RWPE1 (cell line): Measurements from ENCODE around the gene RRP36.
"Not testable (repeated sequence)": the region's sequence is repeated elsewhere in the genome, so short reads cannot be mapped to it uniquely, and the experiment has no call there.

Experiments used
- CTCF ChIA-PET: fragments of 350-600 bp; sonication (Branson Sonifier 250); formaldehyde crosslinking; extraction: SDS; loops from one replicate; lab custom pipeline; 2021; lab: Yijun Ruan, JAX
- POLR2A ChIA-PET: fragments of 400-600 bp; formaldehyde crosslinking; extraction: SDS; loops from one replicate; lab custom pipeline; 2020; ENCODE audit warnings: antibody characterized with exemption; ENCODE audit not compliant: low non-redundant PET; lab: Yijun Ruan, JAX
- DNase-seq: peaks from one replicate; pipeline ENCODE4 v3.0.0; 2012; ENCODE audit warnings: low spot score
- H3K27ac ChIP-seq: fragments of 450-650 bp; 2 replicates; pipeline ENCODE4 v1.5.1; 2017
- CTCF ChIP-seq: fragments of 450-650 bp; conservative IDR thresholded peaks from 2 replicates; pipeline ENCODE4 v1.5.1; 2017; ENCODE audit warnings: low read depth, mild to moderate bottlenecking

The RRP36 gene

DNA sequence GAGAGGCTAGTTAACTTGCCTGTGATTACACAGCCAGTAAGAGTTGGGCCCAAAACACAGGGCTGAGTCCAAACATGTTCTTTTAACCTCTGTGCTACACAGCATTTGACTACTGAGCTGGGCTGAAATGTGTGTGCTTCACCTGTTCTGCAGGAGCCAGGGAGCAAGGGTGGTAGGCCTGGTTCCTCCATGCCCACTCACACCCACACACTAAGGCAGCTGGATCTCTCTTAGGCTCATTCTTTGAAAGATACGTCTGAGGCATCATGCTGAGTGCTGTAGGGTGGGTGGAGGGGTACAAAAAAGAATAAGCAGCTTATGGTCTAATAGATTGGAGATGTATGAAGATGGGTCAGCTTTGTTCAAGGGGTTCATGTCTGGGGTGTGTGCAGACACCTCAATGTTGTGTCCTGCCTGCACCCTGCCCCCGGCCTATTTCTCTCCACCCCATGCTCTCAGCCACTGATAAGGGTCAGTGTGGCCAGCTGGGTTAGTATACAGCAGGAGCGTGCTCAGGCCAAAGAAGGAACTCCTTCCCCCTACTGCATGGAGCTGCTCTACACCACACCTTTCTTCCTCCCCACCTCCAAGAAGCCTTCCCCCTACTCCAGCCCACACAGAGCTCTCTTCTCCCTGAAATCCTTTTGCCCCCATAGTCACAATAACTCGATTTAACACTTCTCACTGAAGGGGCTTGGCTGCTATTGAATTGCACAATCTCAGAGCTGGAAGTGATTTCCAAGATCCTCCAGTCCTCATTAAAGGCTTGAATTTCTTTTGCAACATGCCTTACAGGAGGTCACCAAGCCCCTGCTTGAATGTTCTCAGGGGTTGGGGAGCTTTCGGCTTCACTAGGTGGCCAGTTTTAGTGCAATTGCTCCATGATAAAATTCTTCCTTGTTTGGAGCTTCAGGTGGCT, 33.6 kb upstream of the RRP36 start:
- H3K27ac ChIP-seq = peak overlapping the region; percentile 12
- TF ChIP-seq CTCF = no peak
- no peak for DNase-seq
- ChIA-PET CTCF (interaction anchor here (0.9 kb wide), 1 partner anchor 9 kb away, joined by 3 read pairs; the partner anchor contains the start of gene PEX6), POLR2A (no interaction called here)

- ChIA-PET POLR2A (no interaction called here), CTCF (no interaction called here)
- DNase-seq = no peak
- H3K27ac ChIP-seq = peak overlapping the region; percentile 15; the same call in 1 of the 2 replicates
- TF ChIP-seq CTCF = no peak
Observed at GRCh38 chr6:42988486-42989020, 32.9 kb upstream of the RRP36 start.

DNA sequence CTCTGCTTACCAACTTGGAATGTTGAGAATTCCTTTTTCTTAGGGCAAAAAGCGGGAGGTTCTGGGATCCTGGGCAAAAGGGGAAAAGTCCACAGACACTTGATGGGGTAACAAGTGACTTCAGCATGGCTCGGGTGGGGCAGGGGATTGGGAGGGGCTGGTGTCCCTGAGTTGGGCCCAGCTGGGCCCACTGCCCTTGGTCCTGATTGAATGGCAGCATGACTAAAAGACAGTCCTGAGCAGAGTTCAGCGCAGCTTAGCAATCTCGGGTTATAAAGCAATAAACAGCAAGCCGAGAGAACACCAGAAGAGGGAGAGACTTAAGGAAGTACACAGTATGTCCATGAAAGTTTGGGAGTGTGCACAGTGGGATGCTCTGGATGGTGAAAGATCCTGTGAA, 31.5 kb upstream of the RRP36 start:
- POLR2A ChIA-PET = interaction anchor here (0.5 kb wide), 1 partner anchor 13 kb away, joined by 3 read pairs; no protein-coding TSS in a partner anchor
- DNase-seq = no peak
- no peak overlapping the region for H3K27ac ChIP-seq
- CTCF ChIA-PET = no interaction called here
- no peak for TF ChIP-seq CTCF

- ChIA-PET POLR2A (no interaction called here), CTCF (no interaction called here)
- no peak overlapping the region for H3K27ac ChIP-seq
- TF ChIP-seq CTCF = no peak
- no peak for DNase-seq
Observed at GRCh38 chr6:42993445-42993844, 28.0 kb upstream of the RRP36 start.

DNA sequence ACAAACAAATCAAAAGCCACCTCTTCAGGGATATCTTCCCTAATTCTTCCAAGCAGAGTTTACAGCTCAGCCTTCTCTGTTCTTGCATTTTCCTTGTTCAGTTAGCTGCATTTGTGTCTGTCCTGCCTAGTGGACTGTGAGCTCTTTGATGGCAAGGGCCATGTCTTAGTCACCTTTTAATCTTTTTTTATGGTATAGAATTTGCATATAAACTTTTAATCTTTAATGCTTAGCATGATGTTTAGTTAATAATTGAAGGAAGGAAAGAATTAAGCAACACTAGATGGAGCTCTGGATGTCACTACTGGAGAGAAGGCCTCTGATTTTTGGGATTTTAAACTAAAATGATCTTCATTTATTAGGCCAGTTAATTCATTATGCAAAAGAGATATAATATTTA, 24.9 kb upstream of the RRP36 start:
- peak overlapping the region; percentile 23; the same call in 1 of the 2 replicates for H3K27ac ChIP-seq
- DNase-seq = no peak
- POLR2A ChIA-PET = interaction anchor here (1.1 to 1.3 kb wide), 2 partner anchors 12 to 67 kb away, joined by 4 read pairs; partner anchors contain the start of genes CNPY3 and PPP2R5D
- CTCF ChIA-PET = no interaction called here
- no peak for TF ChIP-seq CTCF

DNA sequence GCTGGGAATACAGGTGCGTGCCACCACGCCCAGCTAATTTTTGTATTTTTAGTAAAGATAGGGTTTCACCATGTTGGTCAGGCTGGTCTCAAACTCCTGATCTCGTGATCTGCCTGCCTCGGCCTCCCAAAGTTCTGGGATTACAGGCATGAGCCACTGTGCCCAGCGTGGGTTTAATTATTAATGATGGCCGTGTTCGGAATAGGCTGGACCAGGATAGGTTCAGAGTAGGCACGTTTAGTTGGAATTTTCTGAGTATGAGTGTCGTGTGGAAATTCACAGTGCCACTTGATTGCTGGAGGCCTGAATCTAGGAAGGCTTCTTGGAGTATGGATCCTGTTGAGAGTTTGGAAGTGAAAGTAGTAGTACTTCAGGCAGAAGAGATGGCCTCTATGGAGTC, 23.2 kb upstream of the RRP36 start:
- DNase-seq, POLR2A ChIA-PET, CTCF ChIA-PET, H3K27ac ChIP-seq: not testable (repeated sequence)

- no peak for DNase-seq
- no peak overlapping the region for H3K27ac ChIP-seq
- TF ChIP-seq CTCF = no peak
- ChIA-PET POLR2A (no interaction called here), CTCF (interaction anchor here (0.6 kb wide), 1 partner anchor 9 kb away, joined by 4 read pairs; no protein-coding TSS in a partner anchor)
Observed at GRCh38 chr6:43001843-43002242, 19.6 kb upstream of the RRP36 start.
